DMS53 treated with DMSO at 0.1 percent for 48 hours (cell line): ENCODE data around the gene ERCC4.
"Not testable (repeated sequence)": the region's sequence is repeated elsewhere in the genome, so short reads cannot be mapped to it uniquely, and the experiment has no call there.

ENCODE experiments used
- DNase-seq: peaks from one replicate; lab custom pipeline; 2025; ENCODE audit not compliant: unreplicated experiment; lab: John Stamatoyannopoulos, UW

The ERCC4 gene

DNA sequence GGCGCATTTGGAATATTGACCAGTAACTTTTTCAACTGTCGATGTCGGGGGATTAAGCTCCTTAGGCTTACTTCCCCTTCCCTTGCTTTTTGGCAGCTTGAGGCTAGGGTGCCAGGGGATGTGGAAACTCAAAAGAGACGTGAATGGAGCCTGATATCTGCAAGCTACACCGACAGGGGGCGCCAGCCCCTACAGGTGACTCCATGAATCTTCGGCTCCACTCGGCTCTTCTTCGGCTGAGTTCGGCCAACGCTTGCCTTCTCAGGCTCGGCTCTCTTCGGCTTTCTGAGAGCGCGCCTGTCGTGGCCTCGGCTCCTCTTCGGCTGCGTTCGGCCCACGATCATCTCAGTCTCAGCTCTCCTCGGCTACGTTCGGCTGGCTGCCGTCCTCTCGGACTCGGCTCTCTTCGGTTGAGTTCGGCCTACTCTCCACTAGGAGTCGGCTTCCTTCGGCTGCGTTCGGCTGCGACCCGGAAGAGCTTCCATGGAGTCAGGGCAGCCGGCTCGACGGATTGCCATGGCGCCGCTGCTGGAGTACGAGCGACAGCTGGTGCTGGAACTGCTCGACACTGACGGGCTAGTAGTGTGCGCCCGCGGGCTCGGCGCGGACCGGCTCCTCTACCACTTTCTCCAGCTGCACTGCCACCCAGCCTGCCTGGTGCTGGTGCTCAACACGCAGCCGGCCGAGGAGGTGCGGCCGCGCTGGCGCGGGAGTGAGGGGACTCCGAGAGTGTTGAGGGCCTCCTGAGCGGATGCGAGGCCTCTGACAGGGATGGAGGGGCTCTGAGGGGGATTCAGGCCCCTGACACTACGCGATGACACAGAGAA lies at the start of gene ERCC4:
ERCC4 (plus strand) TSS at position 472 of the 827 bp plus-strand sequence; CDS start at position 484, 12 bp downstream.
- peak; percentile 93 for DNase-seq

DNA sequence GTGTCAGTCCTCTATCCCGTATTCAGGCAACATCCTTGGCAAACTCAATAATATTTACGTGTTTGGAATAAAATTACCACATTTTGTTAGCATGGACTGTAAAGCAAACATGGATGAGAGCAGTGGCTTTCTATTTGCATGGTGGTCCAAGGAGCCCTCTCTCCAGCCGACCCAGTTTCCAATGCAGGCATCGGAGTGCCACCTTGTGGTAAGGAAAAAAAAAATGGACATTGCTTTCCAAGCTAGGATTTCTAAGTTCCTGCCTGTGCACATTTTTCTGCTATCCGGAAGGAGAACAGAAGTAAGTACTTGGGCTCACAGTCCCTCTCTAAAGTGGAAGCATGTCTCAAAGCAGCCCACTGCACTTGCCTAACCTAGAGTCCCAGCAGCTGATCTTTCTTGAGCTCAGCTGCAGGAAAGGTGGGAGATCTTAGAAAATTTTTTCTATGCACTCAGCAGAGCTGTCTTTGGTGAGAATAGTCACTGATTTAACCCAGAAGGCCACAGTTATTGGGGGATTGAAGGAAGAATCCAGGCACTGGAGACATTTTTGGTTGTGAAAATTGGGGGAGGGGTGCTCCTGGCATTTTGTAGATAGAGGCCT lies 46.0 kb upstream of the ERCC4 start:
- DNase-seq: no peak

DNA sequence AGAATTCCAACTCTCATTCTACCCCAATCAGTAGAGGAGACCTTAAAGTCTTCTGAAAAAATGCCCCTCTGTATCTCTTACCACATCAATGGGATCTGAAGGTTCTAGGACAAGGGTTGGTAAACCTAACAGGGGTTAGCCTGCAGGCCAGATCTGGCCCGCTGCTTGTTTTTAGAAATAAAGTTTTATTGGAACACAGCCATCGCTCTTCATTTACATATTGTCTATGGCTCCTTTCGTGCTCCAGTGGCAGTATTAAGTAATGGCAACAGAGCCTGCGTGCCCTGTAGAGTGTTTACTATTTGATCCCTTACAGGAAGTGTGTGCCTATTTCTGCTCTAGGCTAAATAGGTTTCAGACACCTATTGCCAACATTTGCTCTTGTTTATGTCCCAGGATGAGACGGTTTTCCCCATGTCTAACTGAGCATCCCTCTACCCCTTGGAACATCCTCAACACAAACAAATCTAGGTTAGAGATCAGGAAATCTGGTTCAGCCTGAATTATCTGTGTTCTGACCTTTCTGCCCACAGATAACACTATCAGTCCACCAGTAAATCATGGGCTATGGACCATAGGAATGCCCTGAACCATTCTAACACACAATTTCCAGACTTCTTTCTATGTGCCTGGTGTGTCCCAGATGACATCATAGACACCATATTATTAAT lies 44.2 kb upstream of the ERCC4 start:
- no peak for DNase-seq

DNA sequence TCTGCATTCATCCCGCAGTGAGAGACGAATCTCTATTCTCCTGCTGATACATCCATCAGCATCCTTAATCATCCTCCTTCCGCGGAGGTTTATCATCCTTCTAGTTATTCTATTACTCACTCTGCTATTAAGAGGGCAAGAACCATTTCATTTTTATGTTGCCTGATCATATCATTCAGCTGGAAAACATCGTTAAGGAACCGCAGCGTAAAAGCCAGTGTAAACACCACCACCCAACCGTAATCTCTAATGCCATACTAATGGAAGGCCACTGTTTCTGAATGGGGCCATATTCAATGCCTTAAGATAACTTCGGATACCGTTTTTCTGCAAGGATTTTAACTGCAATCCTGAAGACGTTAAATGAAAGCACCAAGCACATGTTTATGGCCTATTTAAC lies 36.7 kb upstream of the ERCC4 start:
- DNase-seq: no peak

DNA sequence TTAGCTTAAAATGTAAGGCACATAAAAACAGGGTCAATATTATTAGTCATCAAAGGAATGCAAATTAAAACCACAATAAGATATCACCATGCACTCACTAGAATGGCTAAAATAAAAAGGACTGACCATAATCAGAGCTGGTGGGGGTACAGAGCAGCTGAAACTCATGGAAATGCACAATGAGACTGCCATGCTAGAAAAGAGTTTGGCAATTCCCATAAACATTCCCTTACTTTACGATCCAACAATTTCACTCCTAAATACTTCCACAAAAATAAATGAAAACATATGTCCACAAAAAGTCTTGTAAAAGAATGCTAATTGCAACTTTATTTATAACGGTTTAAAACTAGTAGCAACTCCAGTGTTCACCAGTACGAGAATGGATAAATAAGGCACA lies 36.1 kb upstream of the ERCC4 start:
- DNase-seq: no peak

DNA sequence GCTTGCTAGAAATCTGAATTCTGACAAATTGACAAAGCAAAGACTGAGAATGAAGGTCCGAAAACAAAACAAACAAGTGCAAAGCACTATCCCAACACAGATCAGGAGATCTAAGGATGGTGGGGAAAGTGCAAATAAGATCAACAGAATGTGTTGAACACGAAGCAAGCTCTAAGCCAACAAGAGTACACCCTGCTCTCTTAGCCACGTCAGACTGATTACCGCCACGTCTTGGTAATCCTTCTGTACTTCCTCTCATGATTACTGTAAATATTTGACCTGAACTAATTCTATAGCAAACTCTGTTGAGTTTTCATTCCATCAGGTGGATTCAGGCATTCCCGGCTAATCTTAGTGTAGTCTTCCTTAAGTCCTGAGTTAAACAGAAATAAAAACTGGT lies 34.3 kb upstream of the ERCC4 start:
- no peak for DNase-seq

DNA sequence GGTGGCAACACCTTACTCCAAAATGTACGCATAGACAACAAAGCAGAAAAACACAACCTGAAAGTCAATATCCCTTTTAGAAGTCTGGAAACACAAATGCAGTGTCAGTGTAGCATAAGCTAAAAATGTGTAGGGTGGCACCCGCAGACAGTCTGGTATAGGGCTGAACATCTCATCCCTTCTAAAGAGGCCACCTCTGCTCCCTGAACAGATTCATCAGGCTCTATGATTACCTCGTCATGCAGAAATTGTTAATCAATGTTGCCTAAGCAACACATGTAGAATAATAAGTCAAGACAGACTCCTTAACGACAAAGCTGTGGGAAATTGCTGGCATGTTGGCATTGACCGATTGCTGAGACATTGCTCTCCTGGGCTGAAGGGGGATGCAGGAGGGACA lies 33.3 kb upstream of the ERCC4 start:
- no peak for DNase-seq

DNA sequence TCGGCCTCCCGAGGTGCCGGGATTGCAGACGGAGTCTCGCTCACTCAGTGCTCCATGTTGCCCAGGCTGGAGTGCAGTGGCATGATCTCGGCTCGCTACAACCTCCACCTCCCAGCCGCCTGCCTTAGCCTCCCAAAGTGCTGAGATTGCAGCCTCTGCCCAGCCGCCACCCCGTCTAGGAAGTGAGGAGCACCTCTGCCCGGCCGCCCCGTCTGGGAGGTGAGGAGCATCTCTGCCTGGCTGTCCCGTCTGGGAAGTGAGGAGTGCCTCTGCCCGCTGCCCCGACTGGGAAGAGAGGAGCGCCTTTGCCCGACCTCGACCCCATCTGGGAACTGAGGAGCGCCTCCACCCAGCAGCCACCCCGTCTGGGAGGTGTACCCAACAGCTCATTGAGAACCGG lies 30.6 kb upstream of the ERCC4 start:
- not testable (repeated sequence) for DNase-seq

DNA sequence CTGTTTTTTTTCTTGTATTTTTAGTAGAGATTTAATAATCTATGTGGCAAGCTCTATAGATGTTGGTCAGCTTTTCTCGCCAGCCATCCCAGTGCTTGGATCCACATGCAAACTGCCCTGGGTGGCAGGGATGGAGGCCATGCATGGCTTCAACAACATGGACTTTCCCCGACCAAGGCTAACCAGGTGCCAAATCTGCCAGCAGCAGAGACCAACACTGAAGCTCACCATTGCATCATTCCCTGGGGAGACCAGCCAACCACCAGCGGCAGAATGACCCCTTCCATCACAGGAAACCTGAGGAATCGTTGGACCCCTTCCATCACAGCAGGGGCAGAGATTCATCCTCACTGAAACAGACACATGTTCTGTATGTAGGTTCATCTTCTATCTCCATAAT lies 27.7 kb upstream of the ERCC4 start:
- no peak for DNase-seq

DNA sequence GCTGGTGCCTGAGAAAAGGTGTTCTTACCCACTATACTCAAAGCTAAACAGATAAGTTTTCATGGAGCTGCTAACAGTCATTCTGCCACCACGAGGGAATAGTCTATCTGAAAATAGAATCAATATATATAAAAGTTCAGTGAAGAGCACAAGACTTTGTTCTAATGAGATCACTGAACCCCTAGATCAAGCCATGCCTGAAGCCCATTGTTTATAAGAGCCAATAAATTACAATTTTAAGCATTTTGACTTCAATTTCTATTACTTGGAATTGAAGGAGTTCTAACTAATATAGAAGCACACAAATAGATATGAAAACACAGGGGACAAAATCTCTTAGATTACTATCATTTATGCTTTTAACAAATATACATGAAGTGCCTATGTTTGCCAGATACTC lies 24.4 kb upstream of the ERCC4 start:
- no peak for DNase-seq

DNA sequence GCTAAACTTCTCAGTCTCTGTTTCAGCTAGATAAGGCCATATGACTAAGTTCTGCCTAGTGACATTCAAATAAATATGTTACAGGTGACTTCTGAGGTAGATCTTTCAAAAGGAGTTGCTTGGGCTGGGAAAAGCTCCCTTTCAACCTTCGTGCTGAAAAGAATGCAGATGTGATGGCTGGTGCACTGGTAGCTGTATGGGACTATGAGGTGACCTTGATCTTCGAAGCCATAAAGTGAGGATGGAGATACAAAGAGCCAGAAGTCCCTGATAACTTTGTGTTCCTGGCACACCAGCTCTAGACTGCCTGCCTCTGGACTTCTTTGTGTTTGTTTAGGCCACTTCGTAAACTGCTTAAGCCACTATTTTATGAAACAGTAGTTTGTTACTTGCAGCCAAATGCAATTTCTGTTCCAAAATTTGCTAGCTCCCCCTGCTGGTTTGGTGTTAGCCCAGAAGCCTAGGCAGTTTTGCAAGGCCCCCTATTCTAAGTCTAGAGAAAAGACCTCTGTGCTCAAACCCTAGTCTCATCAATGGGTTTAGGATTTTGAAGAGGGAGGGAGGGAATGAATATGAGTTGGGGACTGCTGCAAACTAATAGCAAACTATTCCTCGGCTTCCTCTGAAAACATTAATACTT lies 23.3 kb upstream of the ERCC4 start:
- no peak for DNase-seq

DNA sequence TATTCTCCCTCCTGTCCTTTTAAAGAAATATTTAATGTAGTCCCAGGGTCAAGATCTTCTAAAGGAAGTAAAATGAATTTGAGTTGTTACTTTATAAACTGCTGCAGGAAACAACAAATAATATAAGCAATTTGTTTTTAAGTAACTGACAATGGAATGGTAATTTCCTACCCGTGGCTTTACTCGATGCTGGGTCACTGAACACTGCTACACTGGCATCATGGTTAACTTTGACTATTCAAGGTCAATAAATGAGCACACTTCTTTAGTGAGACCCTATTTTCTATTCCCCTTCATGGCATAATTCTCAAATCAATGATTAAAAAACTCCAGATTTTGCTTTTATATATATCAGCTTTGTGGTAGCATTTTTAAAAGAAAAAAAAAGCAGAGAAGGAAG lies 22.1 kb upstream of the ERCC4 start:
- no peak for DNase-seq

DNA sequence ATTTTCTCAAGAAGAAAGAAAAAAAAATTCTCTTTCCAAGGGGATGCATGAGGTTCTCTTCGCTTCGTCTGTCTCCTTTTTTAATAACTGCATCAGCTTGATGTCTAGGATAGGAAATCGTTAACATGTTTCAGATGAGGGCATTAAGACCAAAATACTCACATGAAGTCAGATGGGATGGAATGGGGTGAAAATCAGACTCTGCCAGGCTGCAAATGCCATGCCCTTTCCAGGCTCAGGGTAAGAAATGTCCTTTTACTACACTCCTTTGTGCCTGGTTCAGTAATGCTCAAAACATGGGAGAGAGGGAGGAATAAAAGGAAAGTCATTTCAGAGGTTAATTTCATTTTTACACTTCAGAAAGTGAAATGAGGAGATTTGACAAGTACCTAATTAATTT lies 21.7 kb upstream of the ERCC4 start:
- no peak for DNase-seq

DNA sequence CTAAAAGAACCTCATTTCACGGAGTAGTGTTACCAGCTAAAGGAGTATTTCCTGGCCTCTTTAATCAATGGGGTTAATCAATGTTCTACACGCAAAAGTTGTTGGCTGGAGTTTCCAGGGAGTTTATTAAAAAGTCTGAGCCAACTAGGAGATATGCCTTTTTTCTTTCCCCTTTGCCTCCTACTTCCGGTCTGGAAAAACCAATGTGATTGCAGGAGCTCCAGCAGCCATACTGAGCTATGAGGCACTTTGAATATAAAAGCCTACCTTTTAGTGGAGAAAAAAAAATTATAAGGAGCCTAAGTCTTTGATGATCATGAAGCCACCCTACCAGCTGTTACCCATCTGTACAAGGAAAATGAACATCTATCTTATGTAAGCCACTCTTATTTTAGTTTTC lies 17.9 kb upstream of the ERCC4 start:
- DNase-seq: no peak

DNA sequence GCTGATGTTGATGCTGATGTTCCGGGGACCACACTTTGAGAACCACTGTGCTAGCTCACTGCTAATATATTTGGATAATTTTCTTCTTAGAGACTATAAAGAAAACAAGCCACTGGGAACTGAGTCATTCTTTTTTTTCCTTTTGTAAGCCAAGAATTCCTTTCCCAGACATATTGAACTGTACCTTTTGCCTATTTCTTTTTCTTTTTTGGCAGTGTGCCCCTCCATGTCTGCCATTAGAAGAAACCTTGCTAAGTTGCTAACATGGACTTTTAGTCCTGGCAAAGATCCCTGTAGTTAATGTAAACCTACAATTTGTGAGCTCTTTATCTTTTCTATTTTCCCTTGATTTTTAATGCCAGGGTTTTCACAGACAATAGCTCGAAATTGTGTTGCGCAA lies 17.3 kb upstream of the ERCC4 start:
- no peak for DNase-seq

DNA sequence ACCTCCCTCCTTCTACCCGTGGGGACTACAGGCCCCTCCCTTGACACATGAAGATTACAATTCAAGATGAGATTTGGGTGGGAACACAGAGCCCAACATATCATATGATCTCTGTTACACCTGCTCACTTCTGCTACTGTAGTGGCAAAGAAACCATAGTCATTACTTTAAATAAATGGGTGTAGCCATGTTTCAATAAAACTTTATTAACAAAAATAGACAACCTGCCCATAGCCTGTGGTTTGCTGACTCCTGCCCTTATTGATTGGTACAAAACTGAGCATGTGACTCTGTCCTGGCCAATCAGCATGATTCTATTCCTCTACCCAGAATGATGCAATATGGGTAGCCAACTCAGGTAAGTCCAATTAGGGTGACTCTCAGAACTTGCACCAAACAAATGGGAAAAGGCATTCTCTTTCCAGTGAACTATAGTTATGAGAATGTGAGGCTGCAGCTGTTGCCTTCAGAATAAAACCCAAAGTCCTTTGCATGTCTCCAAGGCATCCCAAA lies 15.7 kb upstream of the ERCC4 start:
- DNase-seq: no peak

DNA sequence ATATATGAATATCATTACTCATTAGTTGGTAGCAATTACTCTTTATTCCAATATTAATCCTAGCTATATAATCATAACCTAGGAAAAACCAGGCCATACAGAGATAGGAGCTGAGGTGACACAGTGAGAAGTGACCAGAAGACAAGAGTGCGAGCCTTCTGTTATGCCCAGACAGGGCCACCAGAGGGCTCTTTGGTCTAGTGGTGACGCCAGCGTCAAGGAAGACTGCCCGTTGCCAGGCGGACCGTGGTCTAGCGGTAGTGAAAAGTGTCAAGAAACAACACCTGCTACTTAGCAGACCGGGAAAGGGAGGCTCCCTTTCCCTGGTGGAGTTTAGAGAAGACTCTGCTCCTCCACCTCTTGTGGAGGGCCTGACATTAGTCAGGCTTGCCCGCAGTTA lies 15.1 kb upstream of the ERCC4 start:
- DNase-seq: peak; percentile 16

DNA sequence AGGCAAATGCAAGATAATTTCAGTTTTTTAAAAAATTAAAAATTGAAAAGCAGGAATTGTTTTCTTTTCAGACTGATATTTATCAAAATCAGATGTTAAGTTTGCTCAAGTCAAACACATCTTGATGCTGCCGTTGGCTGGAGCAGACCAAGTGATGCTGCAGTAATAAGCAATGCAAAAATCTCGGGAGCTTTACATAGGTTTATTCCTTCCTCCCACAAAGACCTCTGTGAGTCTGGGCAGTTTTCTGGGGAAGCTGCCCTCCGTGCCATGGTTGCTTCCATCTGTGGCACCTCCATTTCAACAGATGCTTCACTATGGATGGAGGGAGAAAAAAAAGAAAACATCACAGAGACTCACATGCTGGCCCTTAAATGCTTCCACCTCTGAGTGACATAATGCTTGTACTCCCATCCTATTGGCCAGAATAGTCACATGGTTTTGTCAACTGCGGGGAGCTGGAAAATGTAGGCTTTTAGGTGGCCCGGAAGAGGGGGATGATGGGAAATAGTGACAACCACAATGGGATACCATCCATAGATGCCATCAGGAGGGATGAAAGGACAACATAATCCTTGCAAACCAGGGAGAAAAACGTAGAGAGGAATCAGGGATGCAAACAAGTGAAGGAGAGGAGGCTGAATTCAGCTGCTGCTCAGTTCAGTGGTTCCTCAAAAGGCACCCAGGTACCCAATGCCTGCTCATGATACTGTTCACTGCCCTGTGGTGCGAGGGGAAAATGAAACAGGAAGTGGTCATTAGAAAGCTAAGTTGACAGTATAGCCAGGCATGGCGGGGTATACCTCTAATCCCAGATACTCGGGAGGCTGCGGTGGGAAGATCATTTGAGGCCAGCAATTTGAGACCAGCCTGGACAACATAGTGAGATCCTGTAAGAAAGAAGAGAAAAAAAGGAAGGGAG lies 13.5 kb upstream of the ERCC4 start:
- no peak for DNase-seq

DNA sequence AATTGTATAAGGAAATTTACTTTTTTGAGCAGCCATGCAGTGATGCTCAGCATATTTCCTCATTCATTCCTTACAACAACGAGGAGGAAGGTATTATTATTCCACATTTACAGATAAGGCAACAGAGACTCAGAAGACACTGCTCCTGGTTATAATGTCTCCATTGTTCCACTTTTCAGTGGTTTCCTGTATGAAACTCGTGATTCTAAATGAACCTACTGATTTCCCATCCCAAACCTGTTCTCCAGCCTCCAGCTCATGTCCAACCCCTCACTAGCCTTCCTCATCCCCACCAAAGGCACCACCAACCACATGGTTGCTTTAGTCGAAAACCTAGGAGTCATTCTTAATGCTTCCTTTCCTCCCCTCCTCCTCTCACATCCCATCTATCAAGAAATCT lies 12.5 kb upstream of the ERCC4 start:
- DNase-seq: no peak

DNA sequence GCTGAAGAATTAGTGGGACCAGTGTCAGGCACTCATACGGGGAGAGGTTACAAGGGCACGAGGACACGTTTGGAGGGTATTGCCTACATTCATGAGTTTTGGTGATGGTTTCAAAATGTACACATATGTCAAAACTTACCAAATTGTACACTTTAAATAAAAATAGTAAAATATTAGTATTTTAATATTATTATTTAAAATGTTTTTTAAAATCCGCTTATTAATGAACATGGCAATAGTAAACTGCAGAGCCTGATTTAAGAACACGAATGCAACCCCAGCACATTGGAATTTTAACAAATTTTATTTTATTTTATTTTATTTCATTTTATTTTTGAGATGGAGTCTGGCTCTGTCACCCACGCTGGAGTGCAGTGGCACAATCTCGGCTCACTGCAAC lies 10.9 kb upstream of the ERCC4 start:
- DNase-seq: no peak
